PFSK-1 (cell line): ENCODE data around the gene STAU1.

ENCODE experiments used
- FOXP2 ChIP-seq: optimal IDR thresholded peaks from 2 replicates; pipeline ENCODE3; 2011; ENCODE audit warnings: borderline replicate concordance, control low read depth, inconsistent platforms; ENCODE audit not compliant: insufficient read depth; ENCODE audit errors: extremely low read length, extremely low read depth
- POLR2AphosphoS5 ChIP-seq: IDR thresholded peaks from 2 replicates; pipeline ENCODE4 v1.6.1; 2012; ENCODE audit warnings: low read depth, mild to moderate bottlenecking, control low read depth, low read length, moderate library complexity
- REST ChIP-seq, 2 experiments: IDR thresholded peaks; 2 replicates each; pipeline versions ENCODE4 v1.6.1 to v1.8.0; 2011 to 2012; ENCODE audit warnings: low read depth in 2 of 2, low read length in 2 of 2, control low read depth in 1 of 2, inconsistent platforms in 1 of 2, mild to moderate bottlenecking in 1 of 2, moderate library complexity in 1 of 2; ENCODE audit not compliant: insufficient read depth in 1 of 2
- SIN3A ChIP-seq: IDR thresholded peaks from 2 replicates; pipeline ENCODE4 v1.6.1; 2012; ENCODE audit warnings: mild to moderate bottlenecking, low read length, moderate library complexity, borderline replicate concordance; ENCODE audit not compliant: insufficient read depth
- TAF1 ChIP-seq: IDR thresholded peaks from 2 replicates; pipeline ENCODE4 v1.6.1; 2012; ENCODE audit warnings: low read length, control low read depth, borderline replicate concordance; ENCODE audit not compliant: insufficient read depth

Gene STAU1

GRCh38 chr20:49170714-49171113 is 17.4 kb downstream of the STAU1 start:
- TF ChIP-seq REST (IDR thresholded peaks at IDR 0.05; ENCODE audit: insufficient read depth in 1 of 2, low read depth in 2 of 2, low read length in 2 of 2) (no peak), FOXP2 (no peak), POLR2AphosphoS5 (no peak), SIN3A (no peak)

DNA sequence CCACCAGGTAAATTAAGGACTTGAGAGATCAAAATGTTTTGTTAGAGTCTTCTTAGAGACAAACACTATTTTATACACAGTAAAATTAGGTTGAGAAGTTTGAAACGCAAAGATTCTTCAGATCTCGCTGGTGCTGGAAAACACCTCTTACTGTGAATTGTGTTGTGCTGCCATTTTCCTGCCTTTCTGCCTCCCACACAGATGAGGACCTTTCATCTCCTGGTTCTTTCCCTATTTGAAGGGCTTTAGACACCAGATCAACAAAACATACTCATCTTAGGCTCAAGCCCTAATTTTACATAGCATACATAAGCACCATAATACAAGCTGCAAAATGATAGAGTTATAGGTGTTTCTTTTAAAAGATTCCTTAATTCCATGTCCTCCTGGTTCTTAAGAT is 18.6 kb downstream of the STAU1 start:
- no peak for TF ChIP-seq SIN3A
- TF ChIP-seq POLR2AphosphoS5: no peak
- TF ChIP-seq TAF1: no peak
- TF ChIP-seq REST (IDR thresholded peaks at IDR 0.05; ENCODE audit: insufficient read depth in 1 of 2, low read depth in 2 of 2, low read length in 2 of 2): no peak
- no peak for TF ChIP-seq FOXP2

GRCh38 chr20:49167811-49168507 is 20.2 kb downstream of the STAU1 start:
- no peak for TF ChIP-seq POLR2AphosphoS5
- TF ChIP-seq TAF1: no peak
- no peak for TF ChIP-seq FOXP2
- TF ChIP-seq REST (IDR thresholded peaks at IDR 0.05; ENCODE audit: insufficient read depth in 1 of 2, low read depth in 2 of 2, low read length in 2 of 2): no peak
- TF ChIP-seq SIN3A: no peak

DNA sequence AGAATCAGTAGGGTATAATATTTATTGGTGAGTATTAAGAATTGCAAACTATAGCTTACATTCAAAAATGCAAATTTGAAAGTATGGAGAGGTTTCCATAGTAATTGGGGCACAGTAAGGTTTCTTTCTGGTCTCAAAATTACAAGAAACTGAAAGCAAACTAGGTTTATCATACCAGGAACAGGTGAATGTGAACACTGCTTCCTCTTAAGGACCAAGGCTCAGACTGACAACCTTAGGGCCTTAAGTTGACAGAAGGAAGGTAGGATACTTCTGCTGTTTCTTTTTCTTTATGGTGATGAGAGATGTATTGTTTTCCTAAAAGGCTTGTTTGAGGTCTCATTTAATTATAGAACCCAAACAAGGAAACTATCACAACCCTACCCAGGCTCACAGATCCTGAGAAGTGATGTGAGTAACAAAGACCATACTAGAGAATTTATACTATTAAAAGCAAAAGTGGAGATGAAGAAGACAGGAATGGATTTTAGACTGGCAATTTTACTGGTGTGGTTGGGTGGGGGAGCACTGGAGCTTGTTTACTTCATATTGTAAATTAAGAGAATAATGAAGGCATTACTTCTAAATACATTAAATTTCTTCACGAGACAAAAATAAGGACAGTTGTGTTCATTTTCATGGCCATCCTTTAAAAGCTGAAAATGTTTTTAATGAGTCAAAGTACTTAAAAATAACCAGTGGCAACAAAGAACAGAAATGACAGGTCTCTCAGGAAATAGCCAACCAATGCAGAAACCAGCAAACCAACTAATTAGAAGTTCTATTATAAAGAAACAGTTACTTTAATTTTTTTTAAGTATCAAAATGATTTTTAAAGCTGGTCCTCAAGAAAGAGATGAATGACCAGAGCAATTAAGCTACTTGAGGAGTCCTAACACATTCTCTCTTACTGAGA is 21.3 kb downstream of the STAU1 start:
- TF ChIP-seq POLR2AphosphoS5: no peak
- no peak for TF ChIP-seq REST (IDR thresholded peaks at IDR 0.05; ENCODE audit: insufficient read depth in 1 of 2, low read depth in 2 of 2, low read length in 2 of 2)
- no peak for TF ChIP-seq TAF1
- TF ChIP-seq FOXP2: no peak
- TF ChIP-seq SIN3A: no peak
